ENCODE measurements around the gene AGMO.

Gene AGMO

DNA sequence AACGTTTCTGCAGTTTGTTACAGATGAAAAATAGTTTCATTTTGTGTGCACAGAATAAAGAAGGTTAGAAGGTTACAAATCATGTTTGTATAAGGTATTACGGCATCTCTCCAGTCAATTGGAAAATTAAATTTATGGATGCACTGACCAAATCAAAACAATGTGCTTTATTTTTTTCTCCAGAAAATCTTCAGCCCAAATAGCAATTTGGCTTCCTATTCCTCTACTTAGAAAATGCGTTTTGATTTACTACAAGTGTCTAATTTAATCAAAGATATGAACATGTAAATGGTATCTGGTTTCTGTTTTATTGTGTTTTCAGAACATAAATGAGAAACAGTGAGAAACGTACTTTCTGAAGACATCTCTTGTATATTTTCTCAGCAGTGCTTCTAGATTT, 63.4 kb downstream of the AGMO start:
- no peak for DNase-seq (ENCODE audit: low read depth, low spot score)
- H3K4me3 ChIP-seq (ENCODE audit: low read depth, low read length): no peak overlapping the region
- in situ Hi-C loops (cut with HindIII; ENCODE audit: low sequenced_read_pairs): no loop called here
- TF ChIP-seq, protein P1, sequence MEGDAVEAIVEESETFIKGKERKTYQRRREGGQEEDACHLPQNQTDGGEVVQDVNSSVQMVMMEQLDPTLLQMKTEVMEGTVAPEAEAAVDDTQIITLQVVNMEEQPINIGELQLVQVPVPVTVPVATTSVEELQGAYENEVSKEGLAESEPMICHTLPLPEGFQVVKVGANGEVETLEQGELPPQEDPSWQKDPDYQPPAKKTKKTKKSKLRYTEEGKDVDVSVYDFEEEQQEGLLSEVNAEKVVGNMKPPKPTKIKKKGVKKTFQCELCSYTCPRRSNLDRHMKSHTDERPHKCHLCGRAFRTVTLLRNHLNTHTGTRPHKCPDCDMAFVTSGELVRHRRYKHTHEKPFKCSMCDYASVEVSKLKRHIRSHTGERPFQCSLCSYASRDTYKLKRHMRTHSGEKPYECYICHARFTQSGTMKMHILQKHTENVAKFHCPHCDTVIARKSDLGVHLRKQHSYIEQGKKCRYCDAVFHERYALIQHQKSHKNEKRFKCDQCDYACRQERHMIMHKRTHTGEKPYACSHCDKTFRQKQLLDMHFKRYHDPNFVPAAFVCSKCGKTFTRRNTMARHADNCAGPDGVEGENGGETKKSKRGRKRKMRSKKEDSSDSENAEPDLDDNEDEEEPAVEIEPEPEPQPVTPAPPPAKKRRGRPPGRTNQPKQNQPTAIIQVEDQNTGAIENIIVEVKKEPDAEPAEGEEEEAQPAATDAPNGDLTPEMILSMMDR (IDR thresholded peaks at IDR 0.05; ENCODE audit: low read depth, low read length): no peak

DNA sequence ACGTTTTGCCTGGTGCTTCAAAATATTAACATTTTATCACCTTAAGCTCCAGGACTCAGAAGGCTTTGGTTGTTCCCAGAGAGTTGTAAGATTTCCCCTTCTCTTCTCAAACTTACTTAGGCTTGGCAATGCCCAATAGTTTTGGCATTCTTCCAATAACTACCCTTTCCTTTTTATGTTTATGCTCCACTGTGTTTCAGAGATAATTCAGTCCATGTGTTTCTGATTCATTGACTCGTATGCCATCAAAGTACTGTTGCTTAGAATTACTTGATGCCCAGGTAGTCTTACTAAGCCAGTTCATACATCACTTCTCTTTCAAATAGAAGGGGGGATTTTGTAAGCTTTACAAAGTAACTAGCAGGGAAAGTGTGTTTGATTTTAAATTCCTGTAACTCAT, 66.6 kb downstream of the AGMO start:
- H3K4me3 ChIP-seq (ENCODE audit: low read depth, low read length): no peak overlapping the region
- TF ChIP-seq, protein P1 (IDR thresholded peaks at IDR 0.05; ENCODE audit: low read depth, low read length): no peak
- in situ Hi-C loops (cut with HindIII; ENCODE audit: low sequenced_read_pairs): no loop called here
- no peak for DNase-seq (ENCODE audit: low read depth, low spot score)

DNA sequence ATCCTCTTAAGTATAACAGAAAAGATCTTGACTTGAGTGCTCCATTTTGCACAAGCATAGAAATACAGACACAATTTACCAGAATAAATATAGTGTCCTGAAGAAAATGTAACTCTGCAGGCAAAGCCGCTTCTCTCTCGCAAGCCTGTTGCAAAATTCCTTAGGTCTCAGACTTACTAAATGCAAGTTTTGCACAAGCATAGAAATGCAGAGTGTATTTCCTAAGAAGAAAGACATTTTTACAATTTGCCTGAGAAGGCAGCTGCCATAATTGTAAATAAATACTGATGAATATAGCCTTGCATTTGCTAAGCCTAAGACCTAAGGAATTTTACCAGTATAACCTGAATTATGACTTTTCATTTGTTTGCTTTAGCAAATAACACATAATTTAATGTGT, 67.1 kb downstream of the AGMO start:
- TF ChIP-seq, protein P1 (IDR thresholded peaks at IDR 0.05; ENCODE audit: low read depth, low read length): no peak
- no peak for DNase-seq (ENCODE audit: low read depth, low spot score)
- in situ Hi-C loops (cut with HindIII; ENCODE audit: low sequenced_read_pairs): no loop called here
- no peak overlapping the region for H3K4me3 ChIP-seq (ENCODE audit: low read depth, low read length)

DNA sequence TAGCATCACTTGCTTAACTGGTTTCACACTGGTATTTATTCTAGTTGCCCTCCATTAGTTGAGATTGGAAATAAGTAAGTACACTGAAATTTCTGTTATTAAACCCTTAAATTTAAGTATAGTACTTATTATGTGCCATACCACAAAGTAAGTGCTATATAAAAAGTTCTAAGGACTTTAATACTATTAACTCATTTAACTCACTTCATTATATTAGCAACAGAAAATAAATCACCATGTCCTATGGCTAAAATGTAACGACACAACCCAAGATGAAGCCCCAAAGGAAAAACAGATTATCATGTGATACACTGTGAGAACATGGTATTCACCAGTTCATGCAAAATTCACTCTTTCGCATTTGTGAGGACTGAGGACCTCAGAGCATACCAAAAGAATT, 70.5 kb downstream of the AGMO start:
- no peak for DNase-seq (ENCODE audit: low read depth, low spot score)
- in situ Hi-C loops (cut with HindIII; ENCODE audit: low sequenced_read_pairs): no loop called here
- TF ChIP-seq, protein P1 (IDR thresholded peaks at IDR 0.05; ENCODE audit: low read depth, low read length): no peak
- no peak overlapping the region for H3K4me3 ChIP-seq (ENCODE audit: low read depth, low read length)

DNA sequence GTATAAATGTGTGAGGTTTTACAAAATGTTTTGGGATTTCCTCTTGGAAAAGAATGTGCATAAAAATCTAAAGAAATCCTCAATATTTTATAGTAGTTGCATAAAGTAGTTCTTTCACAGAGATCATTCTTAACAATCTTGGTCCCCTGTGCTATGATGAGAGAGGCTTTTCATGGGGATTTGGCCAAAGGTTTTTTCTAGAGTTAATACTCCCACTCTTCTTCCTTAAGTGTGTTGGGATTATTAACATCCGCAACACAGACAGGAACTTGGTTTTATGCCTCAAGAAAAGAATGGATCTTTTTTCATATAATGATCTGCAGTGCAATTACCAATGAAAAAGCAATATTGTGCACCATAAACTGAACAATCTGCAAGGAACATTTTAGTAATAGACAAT, 71.5 kb downstream of the AGMO start:
- DNase-seq (ENCODE audit: low read depth, low spot score): no peak
- TF ChIP-seq, protein P1 (IDR thresholded peaks at IDR 0.05; ENCODE audit: low read depth, low read length): no peak
- no peak overlapping the region for H3K4me3 ChIP-seq (ENCODE audit: low read depth, low read length)
- in situ Hi-C loops (cut with HindIII; ENCODE audit: low sequenced_read_pairs): no loop called here

DNA sequence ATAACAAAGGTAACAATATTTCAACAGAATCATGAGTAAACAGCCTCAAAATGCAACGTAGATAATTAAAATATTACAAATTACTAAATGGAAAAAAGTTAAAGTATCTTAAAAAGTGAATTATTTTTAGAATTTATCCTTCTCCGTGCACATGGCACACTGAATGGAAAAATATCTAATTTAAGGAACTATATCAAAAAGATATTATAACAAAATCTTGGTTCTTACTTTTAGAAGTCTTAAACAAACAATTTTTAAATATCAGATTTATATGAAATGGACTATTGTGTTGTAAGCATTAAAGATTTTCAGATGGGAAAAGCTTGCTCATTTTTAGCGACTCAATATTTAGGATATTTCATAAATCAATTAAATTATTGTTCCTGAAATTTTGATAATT, 72.0 kb downstream of the AGMO start:
- DNase-seq (ENCODE audit: low read depth, low spot score): no peak
- TF ChIP-seq, protein P1 (IDR thresholded peaks at IDR 0.05; ENCODE audit: low read depth, low read length): no peak
- no peak overlapping the region for H3K4me3 ChIP-seq (ENCODE audit: low read depth, low read length)
- in situ Hi-C loops (cut with HindIII; ENCODE audit: low sequenced_read_pairs): no loop called here

DNA sequence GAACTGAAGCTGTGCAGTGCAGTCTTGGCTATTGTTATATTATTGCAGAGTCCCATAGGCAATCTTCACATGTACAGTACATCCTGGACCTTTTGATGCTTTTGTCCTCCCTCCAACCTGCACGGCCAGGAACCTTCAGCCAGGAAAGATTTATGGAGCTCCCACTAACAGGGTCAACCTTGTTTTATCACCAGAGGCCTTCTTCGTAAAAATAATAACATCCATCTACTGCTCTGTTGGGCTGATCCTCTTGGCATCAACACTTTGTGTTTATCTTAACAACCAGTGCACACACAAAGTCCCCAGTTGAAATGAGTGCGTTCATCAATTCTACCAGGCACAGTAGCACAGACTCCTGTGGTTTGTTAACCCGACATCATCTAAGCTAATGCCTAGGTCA, 72.4 kb downstream of the AGMO start:
- in situ Hi-C loops (cut with HindIII; ENCODE audit: low sequenced_read_pairs): no loop called here

More for the DNA sequence above, 72.4 kb downstream of the AGMO start:
- no peak overlapping the region for H3K4me3 ChIP-seq (ENCODE audit: low read depth, low read length)
- DNase-seq (ENCODE audit: low read depth, low spot score): no peak
- TF ChIP-seq, protein P1 (IDR thresholded peaks at IDR 0.05; ENCODE audit: low read depth, low read length): no peak
